H9 (cell line): ENCODE measurements around the gene MRC1. TPM values are rescaled to one million over a fixed set of nuclear protein-coding genes. Genes with fewer than 3 reads are reported as not detected.

ENCODE experiments used
- DNase-seq: peaks from one replicate; pipeline ENCODE4 v3.0.0-alpha.2; 2017
- H2AFZ ChIP-seq: one replicate; pipeline ENCODE4 v1.6.1; 2013; ENCODE audit warnings: mild to moderate bottlenecking, low read length, control low read depth, moderate library complexity
- H2AK5ac ChIP-seq: 2 replicates; pipeline ENCODE4 v1.6.1; 2013; ENCODE audit warnings: low read length, control low read depth, mixed read lengths; ENCODE audit not compliant: insufficient read length
- H2BK120ac ChIP-seq: one replicate; pipeline ENCODE4 v1.6.1; 2013; ENCODE audit warnings: low read depth, mild to moderate bottlenecking, low read length, control low read depth, inconsistent platforms; ENCODE audit not compliant: poor library complexity, severe bottlenecking
- H2BK12ac ChIP-seq: 2 replicates; pipeline ENCODE4 v1.6.1; 2013; ENCODE audit warnings: low read length, control low read depth, mixed read lengths, low read depth; ENCODE audit not compliant: insufficient read length
- H2BK15ac ChIP-seq: 2 replicates; pipeline ENCODE4 v1.6.1; 2013; ENCODE audit warnings: low read depth, low read length, control low read depth
- H2BK20ac ChIP-seq: one replicate; pipeline ENCODE4 v1.6.1; 2013; ENCODE audit warnings: low read depth, mild to moderate bottlenecking, low read length, control low read depth, inconsistent platforms; ENCODE audit not compliant: poor library complexity, severe bottlenecking
- H2BK5ac ChIP-seq: 2 replicates; pipeline ENCODE4 v1.6.1; 2013; ENCODE audit warnings: low read length, control low read depth, mixed read lengths; ENCODE audit not compliant: insufficient read length
- H3K14ac ChIP-seq: 2 replicates; pipeline ENCODE4 v1.6.1; 2013; ENCODE audit warnings: low read length, control low read depth; ENCODE audit not compliant: insufficient read depth
- H3K18ac ChIP-seq: 2 replicates; pipeline ENCODE4 v1.6.1; 2013; ENCODE audit warnings: low read depth, mild to moderate bottlenecking, mixed read lengths, low read length, control low read depth; ENCODE audit not compliant: insufficient read length
- H3K23ac ChIP-seq: 2 replicates; pipeline ENCODE4 v1.6.1; 2013; ENCODE audit warnings: low read length, control low read depth, mixed read lengths, low read depth; ENCODE audit not compliant: insufficient read length
- H3K23me2 ChIP-seq: 2 replicates; pipeline ENCODE4 v1.6.1; 2013; ENCODE audit warnings: low read depth, mild to moderate bottlenecking, mixed read lengths, low read length, control low read depth; ENCODE audit not compliant: insufficient read length, poor library complexity, severe bottlenecking
- H3K27ac ChIP-seq: 2 replicates; pipeline ENCODE4 v1.5.1; 2013; ENCODE audit warnings: low read length, control low read depth, mixed read lengths, low read depth; ENCODE audit not compliant: insufficient read length
- H3K27me3 ChIP-seq: 2 replicates; pipeline ENCODE4 v1.6.1; 2013; ENCODE audit warnings: low read length, control low read depth, inconsistent platforms; ENCODE audit not compliant: insufficient read depth
- H3K4ac ChIP-seq: 2 replicates; pipeline ENCODE4 v1.6.1; 2013; ENCODE audit warnings: low read depth, mild to moderate bottlenecking, control low read depth, inconsistent platforms, low read length, moderate library complexity
- H3K4me1 ChIP-seq: 2 replicates; pipeline ENCODE4 v1.6.1; 2013; ENCODE audit warnings: low read length, control low read depth, inconsistent platforms; ENCODE audit not compliant: insufficient read depth
- H3K4me2 ChIP-seq: 2 replicates; pipeline ENCODE4 v1.6.1; 2013; ENCODE audit warnings: low read length, control low read depth, mixed read lengths; ENCODE audit not compliant: insufficient read length, insufficient read depth
- H3K56ac ChIP-seq: 2 replicates; pipeline ENCODE4 v1.6.1; 2013; ENCODE audit warnings: low read depth, mild to moderate bottlenecking, mixed read lengths, low read length, control low read depth; ENCODE audit not compliant: insufficient read length
- H3K79me1 ChIP-seq: 2 replicates; pipeline ENCODE4 v1.6.1; 2013; ENCODE audit warnings: low read depth, mild to moderate bottlenecking, moderate library complexity, low read length, control low read depth, inconsistent platforms; ENCODE audit not compliant: insufficient read depth, poor library complexity, severe bottlenecking
- H3K79me2 ChIP-seq: 2 replicates; pipeline ENCODE4 v1.6.1; 2013; ENCODE audit warnings: low read length, control low read depth, inconsistent platforms; ENCODE audit not compliant: insufficient read depth
- H3K9ac ChIP-seq: 2 replicates; pipeline ENCODE4 v1.6.1; 2013; ENCODE audit warnings: low read length, control low read depth, mixed read lengths; ENCODE audit not compliant: insufficient read length; ENCODE audit errors: extremely low read depth
- H3K9me3 ChIP-seq: one replicate; pipeline ENCODE4 v1.6.1; 2013; ENCODE audit warnings: low read depth, low read length, inconsistent platforms; ENCODE audit not compliant: control insufficient read depth
- H3T11ph ChIP-seq: one replicate; pipeline ENCODE4 v1.6.1; 2013; ENCODE audit warnings: mild to moderate bottlenecking, low read length, control low read depth, inconsistent platforms
- H4K20me1 ChIP-seq: one replicate; pipeline ENCODE4 v1.6.1; 2013; ENCODE audit not compliant: control insufficient read depth, insufficient read length, insufficient read depth
- H4K5ac ChIP-seq: 2 replicates; pipeline ENCODE4 v1.6.1; 2013; ENCODE audit warnings: low read depth, mild to moderate bottlenecking, mixed read lengths, low read length, control low read depth; ENCODE audit not compliant: insufficient read length
- H4K8ac ChIP-seq: replicated peaks from 2 replicates; pipeline ENCODE4 v1.6.1; 2013; ENCODE audit warnings: low read length, control low read depth, mixed read lengths, low read depth; ENCODE audit not compliant: insufficient read length
- H4K91ac ChIP-seq: 2 replicates; pipeline ENCODE4 v1.6.1; 2013; ENCODE audit warnings: low read depth, mild to moderate bottlenecking, moderate library complexity, mixed read lengths, low read length, control low read depth; ENCODE audit not compliant: insufficient read length
- H3K27ac Mint-ChIP-seq, 3 experiments: 2 replicates in 2 of 3; 3 replicates in 1 of 3; pipeline ENCODE4 v1.8.0; 2020 to 2021; ENCODE audit warnings: mixed read lengths in 3 of 3, mild to moderate bottlenecking in 1 of 3, moderate library complexity in 1 of 3
- H3K27me3 Mint-ChIP-seq: 2 replicates; pipeline ENCODE4 v1.8.0; 2021; ENCODE audit warnings: low read depth, mild to moderate bottlenecking, moderate library complexity, mixed read lengths
- H3K36me3 Mint-ChIP-seq, 3 experiments: 2 replicates in 2 of 3; 3 replicates in 1 of 3; pipeline ENCODE4 v1.8.0; 2020 to 2021; ENCODE audit warnings: low read depth in 3 of 3, mixed read lengths in 3 of 3; ENCODE audit not compliant: insufficient read depth in 1 of 3
- H3K4me1 Mint-ChIP-seq, 2 experiments: 2 replicates each; pipeline ENCODE4 v1.8.0; 2020; ENCODE audit warnings: mixed read lengths in 2 of 2
- H3K4me3 Mint-ChIP-seq, 2 experiments: 2 replicates in 1 of 2; 3 replicates in 1 of 2; pipeline ENCODE4 v1.8.0; 2020 to 2021; ENCODE audit warnings: mild to moderate bottlenecking in 2 of 2, mixed read lengths in 2 of 2, moderate library complexity in 1 of 2
- H3K9me3 Mint-ChIP-seq, 2 experiments: 2 replicates in 1 of 2; 3 replicates in 1 of 2; pipeline ENCODE4 v1.8.0; 2020; ENCODE audit warnings: mild to moderate bottlenecking in 2 of 2, mixed read lengths in 2 of 2, moderate library complexity in 1 of 2
- WGBS: extraction: QIAGEN DNeasy Blood & Tissue Kit; methylation state at CpG from one replicate; pipeline ENCODE4 v1.1.7; 2013; ENCODE audit warnings: missing lambda C conversion rate, low lambda C conversion rate, mixed read lengths; ENCODE audit not compliant: insufficient read length; ENCODE audit errors: extremely low coverage; 5-methylcytosine and 5-hydroxymethylcytosine counted together
- total RNA-seq: library from RNA; stranded (reverse); gene quantifications from 2 replicates; pipeline ENCODE4 v1.2.1, GENCODE V29; 2021
- TF ChIP-seq, protein P1 (sequence below): fragments of 200-600 bp; sonication (generic); conservative IDR thresholded peaks from 3 replicates; pipeline ENCODE4 v1.8.0; 2021; ENCODE audit warnings: antibody characterized with exemption, mild to moderate bottlenecking

The MRC1 gene
- total RNA-seq, 1 experiment from 2014 or later, result not detected

DNA sequence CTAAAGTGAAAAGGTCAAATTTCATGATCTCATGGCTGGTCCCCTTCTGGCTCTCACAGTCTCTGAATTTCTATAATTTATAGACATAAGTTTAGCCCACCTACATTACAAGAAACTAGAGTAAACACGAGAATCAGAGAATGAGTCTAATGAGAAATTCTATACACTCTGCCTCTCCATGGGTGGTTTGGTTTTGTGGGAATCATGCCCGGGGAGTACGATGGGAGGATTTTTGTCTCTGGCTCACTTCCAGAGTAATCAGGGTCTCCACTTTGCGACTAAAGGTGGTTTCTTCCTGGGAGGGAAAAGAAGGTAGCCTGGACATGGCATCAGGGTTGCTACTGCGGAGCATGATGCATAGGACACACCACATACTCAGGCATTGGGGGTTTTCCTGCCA lies 69.7 kb downstream of the MRC1 start:
- Mint-ChIP-seq H3K4me3 (no peak overlapping the region), H3K27me3 (no peaks in the 10 kb centered on the region; the same call in 1 of the 2 replicates), H3K4me1 (no peaks in the 10 kb centered on the region), H3K36me3 (no peaks in the 10 kb centered on the region), H3K9me3 (no peaks in the 10 kb centered on the region), H3K27ac (no peak overlapping the region)
- H2BK20ac ChIP-seq, result no peak overlapping the region
- H2AK5ac ChIP-seq, result no peak overlapping the region
- no peak overlapping the region for H4K5ac ChIP-seq
- H3K18ac ChIP-seq, result no peak overlapping the region
- H3K4me2 ChIP-seq, result no peak overlapping the region
- H3K23me2 ChIP-seq, result no peaks in the 10 kb centered on the region
- no peak overlapping the region for H3K27ac ChIP-seq
- TF ChIP-seq, protein P1, sequence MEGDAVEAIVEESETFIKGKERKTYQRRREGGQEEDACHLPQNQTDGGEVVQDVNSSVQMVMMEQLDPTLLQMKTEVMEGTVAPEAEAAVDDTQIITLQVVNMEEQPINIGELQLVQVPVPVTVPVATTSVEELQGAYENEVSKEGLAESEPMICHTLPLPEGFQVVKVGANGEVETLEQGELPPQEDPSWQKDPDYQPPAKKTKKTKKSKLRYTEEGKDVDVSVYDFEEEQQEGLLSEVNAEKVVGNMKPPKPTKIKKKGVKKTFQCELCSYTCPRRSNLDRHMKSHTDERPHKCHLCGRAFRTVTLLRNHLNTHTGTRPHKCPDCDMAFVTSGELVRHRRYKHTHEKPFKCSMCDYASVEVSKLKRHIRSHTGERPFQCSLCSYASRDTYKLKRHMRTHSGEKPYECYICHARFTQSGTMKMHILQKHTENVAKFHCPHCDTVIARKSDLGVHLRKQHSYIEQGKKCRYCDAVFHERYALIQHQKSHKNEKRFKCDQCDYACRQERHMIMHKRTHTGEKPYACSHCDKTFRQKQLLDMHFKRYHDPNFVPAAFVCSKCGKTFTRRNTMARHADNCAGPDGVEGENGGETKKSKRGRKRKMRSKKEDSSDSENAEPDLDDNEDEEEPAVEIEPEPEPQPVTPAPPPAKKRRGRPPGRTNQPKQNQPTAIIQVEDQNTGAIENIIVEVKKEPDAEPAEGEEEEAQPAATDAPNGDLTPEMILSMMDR, result no peak
- no peak overlapping the region for H2BK12ac ChIP-seq
- no peak overlapping the region for H4K91ac ChIP-seq
- no peak overlapping the region for H3K9ac ChIP-seq
- H3K14ac ChIP-seq, result no peak overlapping the region
- H3K23ac ChIP-seq, result no peak overlapping the region
- H3K79me1 ChIP-seq, result no peaks in the 10 kb centered on the region
- H3K79me2 ChIP-seq, result no peaks in the 10 kb centered on the region
- H2BK5ac ChIP-seq, result no peak overlapping the region
- WGBS, result no CpG with 5 or more reads among the region's 5 CpGs
- H3K4me1 ChIP-seq, result no peaks in the 10 kb centered on the region
- no peak overlapping the region for H2BK15ac ChIP-seq
- DNase-seq, result no peak
- H3K56ac ChIP-seq, result no peak overlapping the region
- H3K27me3 ChIP-seq, result no peaks in the 10 kb centered on the region
- no peak overlapping the region for H2BK120ac ChIP-seq
- H3K9me3 ChIP-seq, result no peaks in the 10 kb centered on the region
- H4K8ac ChIP-seq, result no peak overlapping the region
- no peak overlapping the region for H2AFZ ChIP-seq
- no peak overlapping the region for H3K4ac ChIP-seq
- H4K20me1 ChIP-seq, result no peaks in the 10 kb centered on the region
- no peak overlapping the region for H3T11ph ChIP-seq
